ENCODE measurements around the gene EXOSC9. TPM values are rescaled to one million over a fixed set of nuclear protein-coding genes. Genes with fewer than 3 reads are reported as not detected.

The EXOSC9 gene
- polyA plus RNA-seq, 1 donor from 2014 or later, result 67.4 TPM

GRCh38 chr4:121791481-121791880, 9.6 kb upstream of the EXOSC9 start:
- no peak overlapping the region for H3K9ac ChIP-seq (ENCODE audit: low read length)
- H3K4me2 ChIP-seq (ENCODE audit: low read length), result no peak overlapping the region

GRCh38 chr4:121792966-121793365, 8.2 kb upstream of the EXOSC9 start:
- no peaks in the 10 kb centered on the region for H3K9me2 ChIP-seq (ENCODE audit: insufficient read depth, low read length)
- no peak overlapping the region for H2AFZ ChIP-seq (ENCODE audit: low read depth, low read length)
- no peaks in the 10 kb centered on the region for H3K79me2 ChIP-seq (replicated peaks; ENCODE audit: insufficient read depth, low read length)
- H3K9ac ChIP-seq (ENCODE audit: low read length), result no peak overlapping the region
- no peaks in the 10 kb centered on the region for H3K36me3 ChIP-seq (ENCODE audit: insufficient read depth, low read length)
- no peaks in the 10 kb centered on the region for H3F3A ChIP-seq (ENCODE audit: insufficient read depth, low read length, poor library complexity, severe bottlenecking)
- no peaks in the 10 kb centered on the region for H3K9me3 ChIP-seq (ENCODE audit: low read length)
- H3K27ac ChIP-seq (ENCODE audit: low read length), result no peak overlapping the region
- H3K4me2 ChIP-seq (ENCODE audit: low read length), result no peak overlapping the region
- no peak overlapping the region for H3K4me3 ChIP-seq (ENCODE audit: low read length)
- no peaks in the 10 kb centered on the region for H3K27me3 ChIP-seq (ENCODE audit: insufficient read depth, low read depth, low read length)
- no peaks in the 10 kb centered on the region for H4K20me1 ChIP-seq (ENCODE audit: insufficient read depth)
- TF ChIP-seq MXI1 (conservative IDR thresholded peaks at IDR 0.05; ENCODE audit: poor library complexity, severe bottlenecking), result no peak
- no peak for TF ChIP-seq TAF1 (IDR thresholded peaks at IDR 0.05; ENCODE audit: low read depth)
- TF ChIP-seq EP300 (conservative IDR thresholded peaks at IDR 0.05; ENCODE audit: poor library complexity, severe bottlenecking), result no peak
- TF ChIP-seq POLR2AphosphoS5 (IDR thresholded peaks at IDR 0.05), result no peak
- no peak for TF ChIP-seq SMC3 (conservative IDR thresholded peaks at IDR 0.05; ENCODE audit: poor library complexity)
- no peak for TF ChIP-seq REST (IDR thresholded peaks at IDR 0.05; ENCODE audit: borderline replicate concordance)
- no peak for TF ChIP-seq CTCF (IDR thresholded peaks at IDR 0.05; ENCODE audit: poor library complexity, severe bottlenecking)
- TF ChIP-seq EZH2 (IDR thresholded peaks at IDR 0.05; ENCODE audit: borderline replicate concordance, insufficient read depth, low read length, poor library complexity, severe bottlenecking), result no peak
- TF ChIP-seq RAD21 (conservative IDR thresholded peaks at IDR 0.05), result no peak

More at GRCh38 chr4:121791481-121791880, 9.6 kb upstream of the EXOSC9 start:
- Histone ChIP-seq H3K9me3 (ENCODE audit: low read length) (no peaks in the 10 kb centered on the region), H3K27ac (ENCODE audit: low read length) (no peak overlapping the region), H3K36me3 (ENCODE audit: insufficient read depth, low read length) (no peaks in the 10 kb centered on the region), H3K9me2 (ENCODE audit: insufficient read depth, low read length) (no peaks in the 10 kb centered on the region), H4K20me1 (ENCODE audit: insufficient read depth) (no peaks in the 10 kb centered on the region), H3K79me2 (replicated peaks; ENCODE audit: insufficient read depth, low read length) (no peaks in the 10 kb centered on the region), H3K27me3 (ENCODE audit: insufficient read depth, low read depth, low read length) (no peaks in the 10 kb centered on the region), H3K4me3 (ENCODE audit: low read length) (no peak overlapping the region), H2AFZ (ENCODE audit: low read depth, low read length) (no peak overlapping the region), H3F3A (ENCODE audit: insufficient read depth, low read length, poor library complexity, severe bottlenecking) (no peaks in the 10 kb centered on the region)
- no peak for TF ChIP-seq EP300 (conservative IDR thresholded peaks at IDR 0.05; ENCODE audit: poor library complexity, severe bottlenecking)
- no peak for TF ChIP-seq POLR2AphosphoS5 (IDR thresholded peaks at IDR 0.05)
- no peak for TF ChIP-seq REST (IDR thresholded peaks at IDR 0.05; ENCODE audit: borderline replicate concordance)

All from neural cell (in vitro differentiated cells).